DMS 273 (cell line): ENCODE measurements around the gene ZBP1.

Source experiments
- DNase-seq: peaks from one replicate; lab custom pipeline; 2025; ENCODE audit not compliant: unreplicated experiment; lab: John Stamatoyannopoulos, UW

Gene ZBP1

GRCh38 chr20:57619051-57619831, 985 bp downstream of the ZBP1 start:
- DNase-seq = no peak

GRCh38 chr20:57618764-57619050, 1.5 kb downstream of the ZBP1 start:
- DNase-seq = no peak

- no peak for DNase-seq
Measured at GRCh38 chr20:57618091-57618763, 2.0 kb downstream of the ZBP1 start.

- no peak for DNase-seq
Measured at GRCh38 chr20:57617079-57617795, 3.0 kb downstream of the ZBP1 start.

GRCh38 chr20:57616143-57616951, 3.9 kb downstream of the ZBP1 start:
- DNase-seq = no peak

GRCh38 chr20:57615445-57615811, 4.8 kb downstream of the ZBP1 start:
- no peak for DNase-seq

- no peak for DNase-seq
Measured at GRCh38 chr20:57614490-57615444, 5.5 kb downstream of the ZBP1 start.

- no peak for DNase-seq
Measured at GRCh38 chr20:57613481-57613921, 6.7 kb downstream of the ZBP1 start.

- no peak for DNase-seq
Measured at GRCh38 chr20:57612916-57613315, 7.3 kb downstream of the ZBP1 start.

- no peak for DNase-seq
Measured at GRCh38 chr20:57612436-57612835, 7.8 kb downstream of the ZBP1 start.

GRCh38 chr20:57611586-57612311, 8.5 kb downstream of the ZBP1 start:
- no peak for DNase-seq

- DNase-seq = no peak
Measured at GRCh38 chr20:57610261-57610952, 9.8 kb downstream of the ZBP1 start.

GRCh38 chr20:57609842-57610167, 10.4 kb downstream of the ZBP1 start:
- no peak for DNase-seq

GRCh38 chr20:57609086-57609841, 11.0 kb downstream of the ZBP1 start:
- no peak for DNase-seq

GRCh38 chr20:57608516-57608915, 11.7 kb downstream of the ZBP1 start:
- DNase-seq = no peak

- DNase-seq = no peak
Measured at GRCh38 chr20:57605878-57606277, 14.3 kb downstream of the ZBP1 start.

GRCh38 chr20:57605045-57605444, 15.2 kb downstream of the ZBP1 start:
- DNase-seq = no peak

- DNase-seq = no peak
Measured at GRCh38 chr20:57603120-57603519, 17.1 kb downstream of the ZBP1 start.
